HG03135 (cell line): ENCODE results near the gene PRELID2.
"Not testable (repeated sequence)": the region's sequence is repeated elsewhere in the genome, so short reads cannot be mapped to it uniquely, and the experiment has no call there.

Source experiments
- ATAC-seq: cut with Tn5 transposase; IDR thresholded peaks from one replicate; pipeline ENCODE4 v1.9.1; 2021; ENCODE audit warnings: mild to moderate bottlenecking, moderate library complexity; ENCODE audit not compliant: unreplicated experiment

The PRELID2 gene

GRCh38 chr5:145840458-145841132 is 5.5 kb upstream of the PRELID2 start:
- ATAC-seq = no peak

GRCh38 chr5:145838276-145838675 is 3.1 kb upstream of the PRELID2 start:
- no peak for ATAC-seq

DNA sequence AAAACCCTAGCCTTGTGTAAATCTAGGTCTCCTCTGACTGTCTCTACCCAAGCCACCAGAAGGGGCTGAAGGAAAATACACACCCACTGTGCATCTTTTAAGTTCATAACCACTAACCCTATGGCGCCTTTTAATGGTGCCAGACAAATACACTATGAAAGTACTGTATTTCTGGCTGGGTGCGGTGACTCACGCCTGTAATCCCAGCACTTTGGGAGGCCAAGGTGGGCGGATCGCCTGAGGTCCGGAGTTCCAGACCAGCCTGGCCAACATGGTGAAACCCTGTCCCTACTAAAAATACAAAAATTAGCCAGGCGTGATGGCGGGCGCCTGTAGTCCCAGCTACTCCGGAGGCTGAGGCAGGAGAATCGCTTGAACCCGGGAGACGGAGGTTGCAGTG is 1.1 kb upstream of the PRELID2 start:
- ATAC-seq = not testable (repeated sequence)

- ATAC-seq = no peak
These were observed 702 bp upstream of the PRELID2 start for GRCh38 chr5:145835848-145836239.

GRCh38 chr5:145834554-145834916 is 607 bp downstream of the PRELID2 start:
- ATAC-seq = no peak

DNA sequence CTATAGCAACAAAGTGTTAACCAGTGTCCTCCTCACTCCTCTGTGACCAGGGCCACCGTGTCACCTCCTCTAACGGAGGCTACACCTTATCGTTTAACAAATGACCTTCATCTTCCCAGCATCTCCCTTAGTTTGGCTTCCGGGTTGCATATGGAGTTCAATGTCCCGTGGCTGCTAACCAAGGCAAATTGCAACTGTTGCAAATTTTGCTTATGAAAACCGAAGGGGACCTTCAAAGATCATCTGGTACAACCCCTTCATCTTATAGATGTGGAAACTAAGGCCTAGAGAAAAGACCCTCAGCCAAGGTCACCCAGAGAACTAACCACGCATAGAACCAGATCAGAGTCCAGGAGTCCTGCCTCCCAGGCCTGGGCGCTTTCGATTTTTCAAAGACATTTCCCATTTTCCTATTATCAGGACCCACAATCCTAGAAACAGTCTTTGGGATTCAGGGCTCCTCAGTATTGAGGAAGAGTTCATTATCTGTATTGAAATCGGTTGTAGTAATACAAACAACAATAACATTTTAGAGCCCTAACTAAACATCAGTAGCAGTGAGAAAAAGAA is 1.4 kb downstream of the PRELID2 start:
- ATAC-seq = no peak

DNA sequence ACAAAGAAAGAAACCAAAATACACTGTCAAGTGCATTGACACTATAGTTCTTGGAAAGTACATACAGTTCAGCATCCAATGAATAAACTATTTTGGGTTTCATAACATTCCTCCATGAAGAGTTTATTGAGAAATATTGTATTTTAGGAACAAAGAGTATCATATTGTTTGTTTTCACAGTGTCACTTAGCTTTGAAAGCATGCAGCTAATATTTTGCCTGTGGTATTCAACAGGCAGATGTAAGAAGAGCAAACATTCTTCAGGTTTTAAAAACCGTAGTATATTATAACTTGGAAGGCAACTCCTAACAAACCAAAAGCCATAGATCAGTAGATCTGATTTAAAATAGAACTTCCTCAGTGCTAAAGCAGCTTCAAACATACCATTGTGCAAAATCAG is 4.5 kb downstream of the PRELID2 start:
- ATAC-seq = no peak

DNA sequence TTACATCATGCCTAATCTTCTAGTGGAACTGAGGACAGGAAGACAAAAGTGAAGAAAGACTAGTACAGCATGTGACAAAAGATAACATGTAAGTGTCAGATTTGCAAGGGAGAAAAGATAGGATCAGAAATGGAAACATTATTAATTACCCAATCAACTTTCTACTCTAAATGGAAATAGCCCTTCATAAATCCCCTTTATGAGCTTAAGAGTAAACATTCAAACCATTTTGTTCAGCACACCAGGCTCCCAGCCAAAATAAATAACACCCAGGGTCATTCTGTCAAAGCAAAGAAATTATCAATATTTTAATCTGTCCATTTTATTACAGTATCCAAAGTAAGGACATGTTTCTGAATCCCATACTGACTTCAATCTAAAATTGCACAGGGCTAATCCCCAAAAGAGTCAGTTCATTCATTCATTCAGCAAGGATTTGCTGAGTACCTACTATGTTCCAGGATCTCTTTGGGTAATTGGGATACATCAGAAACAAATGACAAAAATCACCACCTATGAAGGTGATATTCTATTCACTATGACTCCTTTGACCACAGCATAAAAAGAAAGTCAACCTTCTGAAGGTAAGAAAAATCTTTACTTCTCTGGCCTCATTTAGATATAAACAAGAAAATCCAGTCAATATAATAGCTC is 5.3 kb downstream of the PRELID2 start:
- ATAC-seq = no peak

GRCh38 chr5:145826895-145827674 is 8.1 kb downstream of the PRELID2 start:
- no peak for ATAC-seq

- peak; percentile 64 for ATAC-seq
These were observed 9.4 kb downstream of the PRELID2 start for GRCh38 chr5:145825751-145826180.

- ATAC-seq = no peak
These were observed 11.1 kb downstream of the PRELID2 start for GRCh38 chr5:145824040-145824439.

DNA sequence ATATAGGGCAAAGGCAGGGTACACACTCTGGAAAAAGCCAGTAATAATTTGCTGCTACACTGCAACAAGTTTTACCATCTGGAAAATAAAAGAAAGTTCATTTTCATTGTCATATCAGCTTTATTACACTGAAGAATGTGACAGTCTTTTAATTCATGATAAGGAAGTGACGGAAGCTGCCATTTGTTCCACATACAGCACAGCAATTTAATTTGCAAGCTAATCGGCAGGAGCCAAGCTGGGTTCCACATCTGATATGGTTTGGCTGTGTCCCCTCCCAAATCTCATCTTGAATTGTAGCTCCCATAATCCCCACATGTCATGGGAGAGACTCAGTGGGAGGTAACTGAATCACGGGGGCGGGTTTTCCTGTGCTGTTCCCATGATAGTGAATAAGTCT is 16.5 kb downstream of the PRELID2 start:
- no peak for ATAC-seq

DNA sequence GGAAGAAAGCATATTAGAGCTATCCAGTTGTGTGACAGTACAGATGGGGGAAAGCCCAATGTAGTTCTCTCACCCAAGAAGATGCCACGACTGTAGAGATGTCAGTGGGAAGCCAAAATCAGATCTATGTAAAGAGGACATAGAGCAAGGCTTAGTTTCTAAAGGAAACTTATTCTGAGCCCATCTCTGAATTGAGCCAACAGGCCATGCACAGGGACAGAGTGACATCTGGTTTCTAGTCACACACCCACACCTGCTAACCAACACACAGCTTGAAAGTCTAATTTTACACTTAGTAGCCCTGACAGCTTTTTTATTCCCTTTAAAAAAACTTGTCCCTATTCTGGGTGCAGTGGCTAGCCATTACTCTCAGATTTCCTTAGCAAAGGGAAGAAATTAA is 22.3 kb downstream of the PRELID2 start:
- no peak for ATAC-seq

DNA sequence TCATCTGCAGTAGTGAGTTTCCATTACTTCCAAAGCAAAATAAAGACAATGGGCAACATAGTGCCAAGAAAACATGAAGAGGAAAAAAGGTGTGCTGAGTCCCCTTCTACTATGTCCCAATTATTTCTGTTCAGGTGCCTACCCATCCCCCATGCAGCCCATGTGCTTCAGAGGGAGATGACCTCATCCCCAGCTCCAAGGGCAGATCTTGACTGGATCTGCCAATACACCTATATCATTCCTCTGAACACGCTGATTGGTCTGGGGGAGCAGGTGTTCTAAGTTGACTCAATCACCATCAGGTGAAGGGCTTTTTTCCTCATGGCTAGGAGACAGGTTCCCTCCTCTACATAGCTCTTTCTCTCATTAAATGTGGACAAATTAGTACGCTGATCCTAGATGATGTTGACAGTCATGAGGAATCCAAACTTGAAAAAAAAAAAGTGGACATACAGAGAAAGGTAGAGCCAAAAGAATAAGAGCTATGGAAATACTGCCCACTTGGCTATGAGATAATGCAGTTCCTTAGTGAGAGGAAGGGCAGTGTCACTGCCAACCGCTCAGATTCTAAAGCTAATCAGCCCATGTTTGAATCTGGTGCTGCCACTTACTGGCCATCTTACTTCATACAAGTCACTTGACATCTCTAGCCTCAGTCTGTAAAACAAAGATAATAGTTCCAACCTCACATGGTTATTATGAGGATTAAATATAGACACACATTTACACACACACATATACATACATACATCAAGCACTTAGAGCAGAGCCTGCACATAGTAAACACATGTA is 23.1 kb downstream of the PRELID2 start:
- ATAC-seq = no peak

GRCh38 chr5:145806923-145807322 is 28.2 kb downstream of the PRELID2 start:
- ATAC-seq = no peak

GRCh38 chr5:145805819-145806218 is 29.3 kb downstream of the PRELID2 start:
- no peak for ATAC-seq

- no peak for ATAC-seq
These were observed 30.4 kb downstream of the PRELID2 start for GRCh38 chr5:145804701-145805100.

GRCh38 chr5:145803112-145804004 is 31.8 kb downstream of the PRELID2 start:
- no peak for ATAC-seq

DNA sequence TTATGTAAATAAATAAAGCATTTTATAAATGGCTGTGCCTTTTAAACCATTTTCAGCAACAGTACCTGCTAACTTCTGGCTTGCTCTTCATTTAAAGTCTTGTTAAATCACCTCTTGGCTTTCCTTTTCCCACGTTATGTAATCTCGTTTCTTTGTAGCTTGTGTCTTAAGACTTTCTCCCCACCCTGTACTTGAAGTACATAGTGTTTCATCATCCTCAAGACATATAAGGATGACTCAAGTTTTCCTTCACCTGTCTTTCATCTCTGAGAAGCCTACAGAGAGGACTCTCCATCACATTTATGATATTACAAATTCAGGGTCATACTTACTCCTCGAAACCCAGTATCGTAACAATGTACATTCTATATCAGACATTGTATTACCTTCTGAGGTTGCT is 33.9 kb downstream of the PRELID2 start:
- no peak for ATAC-seq

DNA sequence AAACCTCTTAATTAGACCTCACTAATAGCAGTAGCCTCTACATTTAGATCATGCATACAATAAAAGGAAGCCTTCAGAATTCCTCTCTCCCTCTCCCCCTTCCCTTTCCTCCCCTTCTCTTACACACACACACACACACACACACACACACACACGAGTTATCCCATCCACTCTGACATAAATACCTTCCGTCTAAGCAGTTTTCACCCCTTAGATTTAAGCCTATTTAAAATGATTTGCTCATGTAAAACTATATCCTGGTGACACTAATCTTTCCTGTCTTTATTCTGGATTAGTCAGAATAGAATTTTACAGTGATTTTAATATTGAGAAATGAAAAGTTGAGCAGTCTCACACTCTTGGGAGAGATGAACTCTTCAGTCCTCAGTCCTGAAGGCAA is 35.0 kb downstream of the PRELID2 start:
- ATAC-seq = no peak
